ELR (cell line): ENCODE results near the gene CNIH3.

ENCODE experiments used
- DNase-seq: peaks from one replicate; pipeline ENCODE4 v3.0.0-alpha.2; 2015; ENCODE audit warnings: low read depth

Gene CNIH3

GRCh38 chr1:224774378-224774777 is 158.3 kb downstream of the CNIH3 start:
- DNase-seq: peak; percentile 10

- DNase-seq: no peak
Measured at GRCh38 chr1:224777180-224777579, 161.1 kb downstream of the CNIH3 start.

- DNase-seq: no peak
Measured at GRCh38 chr1:224779536-224779935, 163.4 kb downstream of the CNIH3 start.

GRCh38 chr1:224780736-224781135 is 164.6 kb downstream of the CNIH3 start:
- no peak for DNase-seq

GRCh38 chr1:224781800-224782199 is 165.7 kb downstream of the CNIH3 start:
- DNase-seq: no peak

GRCh38 chr1:224782281-224783000 is 166.3 kb downstream of the CNIH3 start:
- no peak for DNase-seq

GRCh38 chr1:224783006-224783651 is 167.0 kb downstream of the CNIH3 start:
- no peak for DNase-seq

- DNase-seq: peak; percentile 33
Measured at GRCh38 chr1:224784265-224785039, 168.3 kb downstream of the CNIH3 start.

- no peak for DNase-seq
Measured at GRCh38 chr1:224785040-224785328, 168.9 kb downstream of the CNIH3 start.

- no peak for DNase-seq
Measured at GRCh38 chr1:224785622-224786021, 169.5 kb downstream of the CNIH3 start.

- no peak for DNase-seq
Measured at GRCh38 chr1:224786533-224787250, 170.6 kb downstream of the CNIH3 start.

GRCh38 chr1:224789311-224789710 is 173.2 kb downstream of the CNIH3 start:
- no peak for DNase-seq
